ENCODE results near the gene KRTAP9-6. TPM values are rescaled to one million over a fixed set of nuclear protein-coding genes. Genes with fewer than 3 reads are reported as not detected.

Gene KRTAP9-6
- polyA plus RNA-seq, 1 donor, result 0.42 TPM

Other genes starting within 250 kb of the KRTAP9-6 start
- not detected for gene KRTAP1-5, start 238.2 kb upstream of the KRTAP9-6 start, polyA plus RNA-seq (ENCODE audit: insufficient read length)
- not detected for gene KRTAP1-4, start 235.2 kb upstream of the KRTAP9-6 start, polyA plus RNA-seq (ENCODE audit: insufficient read length)
- not detected for gene KRTAP1-3, start 230.5 kb upstream of the KRTAP9-6 start, polyA plus RNA-seq (ENCODE audit: insufficient read length)
- not detected for gene KRTAP1-1, start 223.9 kb upstream of the KRTAP9-6 start, polyA plus RNA-seq (ENCODE audit: insufficient read length)
- gene KRTAP2-1, start 218.1 kb upstream of the KRTAP9-6 start, polyA plus RNA-seq (ENCODE audit: insufficient read length), result not detected
- not detected for gene KRTAP2-2, start 210.1 kb upstream of the KRTAP9-6 start, polyA plus RNA-seq (ENCODE audit: insufficient read length)
- not detected for gene KRTAP2-3, start 205.3 kb upstream of the KRTAP9-6 start, polyA plus RNA-seq (ENCODE audit: insufficient read length)
- gene KRTAP2-4, start 199.5 kb upstream of the KRTAP9-6 start, polyA plus RNA-seq (ENCODE audit: insufficient read length), result not detected
- not detected for gene KRTAP4-7, start 181.2 kb upstream of the KRTAP9-6 start, polyA plus RNA-seq (ENCODE audit: insufficient read length)
- gene KRTAP4-8, start 167.2 kb upstream of the KRTAP9-6 start, polyA plus RNA-seq (ENCODE audit: insufficient read length), result not detected
- not detected for gene KRTAP4-16, start 163.2 kb upstream of the KRTAP9-6 start, polyA plus RNA-seq (ENCODE audit: insufficient read length)
- gene KRTAP4-9, start 160.0 kb upstream of the KRTAP9-6 start, polyA plus RNA-seq (ENCODE audit: insufficient read length), result not detected
- gene KRTAP4-11, start 147.0 kb upstream of the KRTAP9-6 start, polyA plus RNA-seq (ENCODE audit: insufficient read length), result not detected
- not detected for gene KRTAP4-12, start 141.2 kb upstream of the KRTAP9-6 start, polyA plus RNA-seq (ENCODE audit: insufficient read length)
- gene KRTAP4-6, start 124.8 kb upstream of the KRTAP9-6 start, polyA plus RNA-seq (ENCODE audit: insufficient read length), result not detected
- not detected for gene KRTAP4-5, start 115.6 kb upstream of the KRTAP9-6 start, polyA plus RNA-seq (ENCODE audit: insufficient read length)
- not detected for gene KRTAP4-4, start 104.6 kb upstream of the KRTAP9-6 start, polyA plus RNA-seq (ENCODE audit: insufficient read length)
- not detected for gene KRTAP4-3, start 97.2 kb upstream of the KRTAP9-6 start, polyA plus RNA-seq (ENCODE audit: insufficient read length)
- not detected for gene KRTAP4-2, start 87.2 kb upstream of the KRTAP9-6 start, polyA plus RNA-seq (ENCODE audit: insufficient read length)
- gene KRTAP4-1, start 80.5 kb upstream of the KRTAP9-6 start, polyA plus RNA-seq (ENCODE audit: insufficient read length), result not detected
- gene KRTAP9-1, start 75.5 kb upstream of the KRTAP9-6 start, polyA plus RNA-seq (ENCODE audit: insufficient read length), result not detected
- not detected for gene KRTAP9-2, start 38.7 kb upstream of the KRTAP9-6 start, polyA plus RNA-seq (ENCODE audit: insufficient read length)
- not detected for gene KRTAP9-3, start 32.9 kb upstream of the KRTAP9-6 start, polyA plus RNA-seq (ENCODE audit: insufficient read length)
- not detected for gene KRTAP9-8, start 27.4 kb upstream of the KRTAP9-6 start, polyA plus RNA-seq (ENCODE audit: insufficient read length)
- not detected for gene KRTAP9-4, start 15.7 kb upstream of the KRTAP9-6 start, polyA plus RNA-seq (ENCODE audit: insufficient read length)
- not detected for gene KRTAP9-9, start 10.0 kb upstream of the KRTAP9-6 start, polyA plus RNA-seq (ENCODE audit: insufficient read length)
- gene KRTAP9-7, start 10.3 kb downstream of the KRTAP9-6 start, polyA plus RNA-seq (ENCODE audit: insufficient read length), result not detected
- gene KRTAP29-1, start 37.5 kb downstream of the KRTAP9-6 start, polyA plus RNA-seq (ENCODE audit: insufficient read length), result not detected
- gene KRTAP16-1, start 43.9 kb downstream of the KRTAP9-6 start, polyA plus RNA-seq (ENCODE audit: insufficient read length), result not detected
- not detected for gene KRTAP17-1, start 50.3 kb downstream of the KRTAP9-6 start, polyA plus RNA-seq (ENCODE audit: insufficient read length)
- not detected for gene KRT33A, start 85.5 kb downstream of the KRTAP9-6 start, polyA plus RNA-seq (ENCODE audit: insufficient read length)
- gene KRT33B, start 104.4 kb downstream of the KRTAP9-6 start, polyA plus RNA-seq (ENCODE audit: insufficient read length), result not detected
- gene KRT34, start 116.9 kb downstream of the KRTAP9-6 start, polyA plus RNA-seq (ENCODE audit: insufficient read length), result not detected
- not detected for gene KRT31, start 132.2 kb downstream of the KRTAP9-6 start, polyA plus RNA-seq (ENCODE audit: insufficient read length)
- not detected for gene KRT37, start 159.2 kb downstream of the KRTAP9-6 start, polyA plus RNA-seq (ENCODE audit: insufficient read length)
- gene KRT38, start 175.6 kb downstream of the KRTAP9-6 start, polyA plus RNA-seq (ENCODE audit: insufficient read length), result not detected
- gene KRT32, start 202.0 kb downstream of the KRTAP9-6 start, polyA plus RNA-seq (ENCODE audit: insufficient read length), result not detected
- gene KRT35, start 215.8 kb downstream of the KRTAP9-6 start, polyA plus RNA-seq (ENCODE audit: insufficient read length), result not detected
- gene KRT36, start 224.5 kb downstream of the KRTAP9-6 start, polyA plus RNA-seq (ENCODE audit: insufficient read length), result not detected
- 0.25 TPM for gene KRT13, start 240.2 kb downstream of the KRTAP9-6 start, polyA plus RNA-seq (ENCODE audit: insufficient read length)